Measurements from ENCODE around the gene GLIS1.

GRCh38 chr1:53480678-53481077, 258.3 kb downstream of the GLIS1 start:
- TF ChIP-seq, protein P1, sequence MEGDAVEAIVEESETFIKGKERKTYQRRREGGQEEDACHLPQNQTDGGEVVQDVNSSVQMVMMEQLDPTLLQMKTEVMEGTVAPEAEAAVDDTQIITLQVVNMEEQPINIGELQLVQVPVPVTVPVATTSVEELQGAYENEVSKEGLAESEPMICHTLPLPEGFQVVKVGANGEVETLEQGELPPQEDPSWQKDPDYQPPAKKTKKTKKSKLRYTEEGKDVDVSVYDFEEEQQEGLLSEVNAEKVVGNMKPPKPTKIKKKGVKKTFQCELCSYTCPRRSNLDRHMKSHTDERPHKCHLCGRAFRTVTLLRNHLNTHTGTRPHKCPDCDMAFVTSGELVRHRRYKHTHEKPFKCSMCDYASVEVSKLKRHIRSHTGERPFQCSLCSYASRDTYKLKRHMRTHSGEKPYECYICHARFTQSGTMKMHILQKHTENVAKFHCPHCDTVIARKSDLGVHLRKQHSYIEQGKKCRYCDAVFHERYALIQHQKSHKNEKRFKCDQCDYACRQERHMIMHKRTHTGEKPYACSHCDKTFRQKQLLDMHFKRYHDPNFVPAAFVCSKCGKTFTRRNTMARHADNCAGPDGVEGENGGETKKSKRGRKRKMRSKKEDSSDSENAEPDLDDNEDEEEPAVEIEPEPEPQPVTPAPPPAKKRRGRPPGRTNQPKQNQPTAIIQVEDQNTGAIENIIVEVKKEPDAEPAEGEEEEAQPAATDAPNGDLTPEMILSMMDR (optimal IDR thresholded peaks at IDR 0.05 in 1 of 3, IDR thresholded peaks at IDR 0.05 in 1 of 3, conservative IDR thresholded peaks at IDR 0.05 in 1 of 3; ENCODE audit: extremely low read depth in 1 of 3, insufficient read depth in 2 of 3, low read length in 3 of 3): no peak
- TF ChIP-seq EZH2 (IDR thresholded peaks at IDR 0.05; ENCODE audit: low read length): no peak

All from keratinocyte (primary cell).